Naive thymus-derived CD4-positive, alpha-beta T cell (primary cell): ENCODE data around the gene RNF167. TPM values are rescaled to one million over a fixed set of nuclear protein-coding genes. Genes with fewer than 3 reads are reported as not detected.

Experiments used
- ATAC-seq: fragments of 150-1000 bp; cut with Tn5 transposase; 2 replicates; pipeline ENCODE4 v1.10.0; 2021; ENCODE audit warnings: mild to moderate bottlenecking, moderate library complexity
- CTCF ChIA-PET: fragments of 350-600 bp; sonication (Branson Sonifier 250); formaldehyde crosslinking; loops from one replicate; lab custom pipeline; 2021; ENCODE audit warnings: antibody characterized with exemption; lab: Charles Lee
- POLR2A ChIA-PET: fragments of 350-600 bp; sonication (Branson Sonifier 250); formaldehyde crosslinking; loops from one replicate; lab custom pipeline; 2021; ENCODE audit warnings: antibody characterized with exemption, inconsistent platforms; lab: Charles Lee
- DNase-seq, 9 donors: peaks; one replicate each; pipeline versions ENCODE4 v3.0.0 to v3.0.0-alpha.2; 2020 to 2022; ENCODE audit warnings: mixed read lengths in 1 of 9
- H3K27ac ChIP-seq: one replicate; pipeline ENCODE4 v1.7.0; 2013; ENCODE audit warnings: mild to moderate bottlenecking, low read depth, low read length, moderate library complexity
- H3K27me3 ChIP-seq, 2 donors: one replicate each; pipeline ENCODE4 v1.7.0; 2013; ENCODE audit warnings: low read length in 2 of 2, mild to moderate bottlenecking in 2 of 2, moderate library complexity in 2 of 2; ENCODE audit not compliant: control insufficient read depth in 2 of 2, insufficient read depth in 2 of 2
- H3K36me3 ChIP-seq, 3 experiments: 1 replicate in 2 of 3; 2 replicates in 1 of 3; pipeline ENCODE4 v1.7.0; 2013; ENCODE audit warnings: low read length in 3 of 3, mild to moderate bottlenecking in 3 of 3, moderate library complexity in 1 of 3; ENCODE audit not compliant: insufficient read depth in 3 of 3, control insufficient read depth in 2 of 3
- H3K4me1 ChIP-seq, 2 donors: one replicate each; pipeline ENCODE4 v1.7.0; 2013; ENCODE audit warnings: low read length in 2 of 2, mild to moderate bottlenecking in 2 of 2, moderate library complexity in 1 of 2; ENCODE audit not compliant: control insufficient read depth in 2 of 2, insufficient read depth in 2 of 2
- H3K4me3 ChIP-seq: 2 replicates; pipeline ENCODE4 v1.7.0; 2013; ENCODE audit warnings: mild to moderate bottlenecking, low read length
- H3K9me3 ChIP-seq, 3 experiments: 1 replicate in 2 of 3; 2 replicates in 1 of 3; pipeline ENCODE4 v1.7.0; 2013; ENCODE audit warnings: low read length in 3 of 3; ENCODE audit not compliant: control insufficient read depth in 2 of 3
- H3K27ac Mint-ChIP-seq, 9 donors: one replicate each; pipeline ENCODE4 v1.8.0; 2020 to 2022; ENCODE audit warnings: mixed read lengths in 9 of 9, mild to moderate bottlenecking in 8 of 9, moderate library complexity in 5 of 9, inconsistent platforms in 2 of 9
- H3K27me3 Mint-ChIP-seq, 5 donors: one replicate each; pipeline ENCODE4 v1.8.0; 2021 to 2022; ENCODE audit warnings: mixed read lengths in 5 of 5, mild to moderate bottlenecking in 1 of 5
- H3K36me3 Mint-ChIP-seq, 5 donors: one replicate each; pipeline ENCODE4 v1.8.0; 2020 to 2022; ENCODE audit warnings: mixed read lengths in 5 of 5, mild to moderate bottlenecking in 3 of 5, inconsistent platforms in 1 of 5
- H3K4me1 Mint-ChIP-seq, 7 donors: one replicate each; pipeline ENCODE4 v1.8.0; 2020 to 2022; ENCODE audit warnings: mixed read lengths in 7 of 7, mild to moderate bottlenecking in 3 of 7, inconsistent platforms in 1 of 7
- H3K4me3 Mint-ChIP-seq, 10 donors: one replicate each; pipeline ENCODE4 v1.8.0; 2020 to 2022; ENCODE audit warnings: mild to moderate bottlenecking in 10 of 10, mixed read lengths in 10 of 10, moderate library complexity in 6 of 10, inconsistent platforms in 2 of 10
- H3K9me3 Mint-ChIP-seq, 11 donors: one replicate each; pipeline ENCODE4 v1.8.0; 2020 to 2022; ENCODE audit warnings: mixed read lengths in 11 of 11, mild to moderate bottlenecking in 4 of 11, inconsistent platforms in 1 of 11, moderate library complexity in 1 of 11
- intact Hi-C, 2 donors: fragments of 100-400 bp; cut with micrococcal nuclease; formaldehyde crosslinking; loops; one replicate each; pipeline ENCODE4 v1.15.1; 2023
- polyA plus RNA-seq, 2 donors: library from polyadenylated mRNA; unstranded; fragments of 300-500 nt; fragmentation: Illumina TruSeq; gene quantifications; one replicate each; pipeline ENCODE4 v1.2.3, GENCODE V29; 2021
- total RNA-seq, 6 experiments: library from RNA in 5 of 6; stranded (reverse) in 5 of 6; gene quantifications; 1 replicate in 5 of 6; 2 replicates in 1 of 6; pipeline ENCODE4 v1.2.3 and lab custom pipeline; 2021 to 2026

RNF167 gene
- total and polyA plus RNA-seq, 7 experiments from 2014 or later = 25.3 to 248 (median 103) TPM

DNA sequence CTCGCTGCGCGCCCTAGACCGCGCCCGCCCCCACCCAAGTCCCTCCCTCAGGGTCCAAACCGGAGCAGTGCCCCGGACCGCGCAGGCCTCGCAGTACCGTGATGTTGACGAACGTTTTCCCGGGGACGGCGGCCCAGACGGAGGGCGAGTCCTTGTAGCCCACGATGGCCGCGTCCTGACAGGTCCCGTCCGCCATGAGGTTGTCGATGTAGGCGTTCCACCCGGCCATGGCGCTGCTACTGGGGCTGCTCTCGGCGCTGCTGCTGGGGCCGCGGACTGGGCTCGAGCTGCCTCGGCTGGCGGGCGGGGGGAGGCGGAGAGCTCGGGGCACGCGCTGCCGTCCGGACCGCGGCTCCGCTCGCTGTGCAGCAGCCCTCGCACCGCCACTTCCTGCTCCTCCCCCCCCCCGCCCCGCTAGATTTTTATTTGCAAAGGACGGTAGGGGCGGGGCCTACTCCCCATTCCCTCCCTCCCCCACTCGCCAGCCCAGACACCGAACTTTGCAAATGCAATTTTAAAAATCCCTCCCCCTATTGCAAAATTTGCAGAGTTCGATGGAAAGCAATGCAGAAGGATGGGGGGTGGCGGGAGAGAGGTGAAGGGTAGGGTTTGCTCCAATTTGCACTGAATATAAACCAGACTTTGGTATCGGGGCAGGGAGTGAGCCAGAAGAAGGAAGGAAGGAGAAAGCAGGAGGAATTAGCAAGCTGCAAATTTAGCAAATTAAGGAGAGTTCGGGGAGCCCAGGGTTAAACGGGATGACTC is 8.3 kb downstream of the RNF167 start, which contains the start of gene PFN1:
PFN1 (minus strand) TSS at position 365 of the 765 bp plus-strand sequence; CDS start at position 229, 136 bp downstream.
- ATAC-seq (peak; percentile 77), DNase-seq (peak; percentile 64 to 93 (median 90))
- intact Hi-C loops = loop anchor here (1.0 to 10.0 kb wide), 12 partner anchors 8 to 1706 kb away; partner anchors contain the start of genes INCA1 (in 2 of the 2), KIF1C (in 2 of the 2), NUP88 (in 2 of the 2) and RNF167 (in 2 of the 2)
- Mint-ChIP-seq H3K27me3 (peaks cover 0 to 2% (median 0%) of the 10 kb centered on the region in 5 donors), H3K4me3 (peak within 1 kb of the TSS; percentile 92 to 100 (median 98)), H3K9me3 (peaks cover 0 to 5% (median 0%) of the 10 kb centered on the region in 11 donors), H3K27ac (peak within 1 kb of the TSS; percentile 92 to 100 (median 96)), H3K4me1 (peaks cover 40 to 51% (median 48%) of the 10 kb centered on the region in 7 donors), H3K36me3 (peaks cover 5 to 38% (median 18%) of the 10 kb centered on the region in 5 donors)
- H3K9me3 ChIP-seq = no peaks in the 10 kb centered on the region
- H3K4me3 ChIP-seq = peak within 1 kb of the TSS; percentile 98
- ChIA-PET CTCF (interaction anchor here (0.6 to 2.3 kb wide), 5 partner anchors 9 to 803 kb away, joined by 3 to 12 read pairs (median 4); partner anchors contain the start of genes RNF167, SLC25A11 and SPAG7), POLR2A (interaction anchor here (0.6 to 13.0 kb wide), 22 partner anchors 9 to 805 kb away, joined by 3 to 278 read pairs (median 5); partner anchors contain the start of genes C17orf107, CAMTA2, INCA1 and KIF1C)
- no peaks in the 10 kb centered on the region for H3K27me3 ChIP-seq
- H3K36me3 ChIP-seq = peaks cover 6 to 34% (median 16%) of the 10 kb centered on the region in 3 experiments
- H3K4me1 ChIP-seq = peaks cover 33 to 40% of the 10 kb centered on the region in 2 donors
- peak within 1 kb of the TSS; percentile 89 for H3K27ac ChIP-seq

DNA sequence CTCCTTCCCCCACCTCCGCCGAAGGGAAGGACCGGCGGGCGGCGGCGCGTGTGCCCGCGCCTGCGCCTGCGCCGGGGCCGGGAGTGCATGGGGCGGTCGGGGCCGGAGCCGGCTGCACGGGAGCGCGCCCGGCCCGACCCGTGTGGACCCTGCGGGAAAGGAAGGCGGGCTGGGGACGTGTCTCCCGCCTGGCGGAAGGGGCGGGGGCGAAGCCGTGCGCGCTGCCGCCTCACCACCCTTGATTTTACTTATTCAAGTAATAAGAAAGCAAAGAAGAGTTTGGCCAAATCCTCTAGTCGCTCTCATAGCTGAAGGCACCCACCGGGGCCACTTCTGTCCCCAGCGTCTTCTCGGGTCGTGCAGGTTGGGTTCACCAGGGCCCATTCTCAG is 8.9 kb downstream of the RNF167 start:
- peaks cover 5 to 31% (median 16%) of the 10 kb centered on the region in 3 experiments for H3K36me3 ChIP-seq
- POLR2A ChIA-PET = interaction anchor here (0.6 to 13.0 kb wide), 17 partner anchors 10 to 805 kb away, joined by 3 to 278 read pairs (median 6); partner anchors contain the start of genes C17orf107, CAMTA2, RNF167 and SLC25A11
- H3K27me3 Mint-ChIP-seq = peaks cover 0 to 2% (median 0%) of the 10 kb centered on the region in 5 donors

DNA sequence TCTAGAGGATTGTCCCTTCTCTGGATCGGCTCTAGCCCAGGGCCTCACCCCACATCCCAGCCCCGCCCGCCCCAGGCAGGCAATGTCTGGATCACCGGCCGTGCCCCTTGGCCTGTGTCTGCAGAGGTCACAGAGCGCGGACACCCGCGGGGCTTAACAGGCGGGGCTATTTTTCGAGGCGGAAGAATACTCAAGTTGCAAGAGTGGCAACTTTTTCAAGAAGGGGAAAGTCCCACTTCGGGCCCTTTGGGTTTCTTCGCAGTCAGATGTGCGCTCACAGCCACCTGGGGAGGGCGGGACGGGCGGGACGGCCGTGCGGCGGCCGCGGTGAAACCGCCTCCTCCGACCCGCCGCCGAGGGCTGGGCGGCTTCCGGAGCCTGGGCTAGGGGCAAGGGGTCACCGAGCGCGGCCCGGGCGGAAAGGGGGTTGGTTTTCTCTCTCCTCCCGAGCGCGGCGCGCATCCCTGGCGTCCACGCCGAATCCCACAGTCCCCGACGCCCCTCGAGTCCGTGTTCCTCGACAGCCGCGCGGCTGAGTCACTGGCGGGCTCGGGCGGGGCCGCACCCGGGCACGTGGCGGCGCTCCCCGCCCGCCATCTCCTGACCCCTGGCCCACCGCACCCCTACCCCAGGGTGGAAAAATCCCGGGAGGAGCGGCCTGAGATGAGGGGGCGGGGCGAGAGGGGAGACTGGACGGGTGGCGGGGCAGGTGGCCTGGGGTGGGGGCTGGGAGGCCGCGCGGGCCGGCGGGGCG is 9.4 kb downstream of the RNF167 start:
- peaks cover 31 to 45% (median 38%) of the 10 kb centered on the region in 7 donors for H3K4me1 Mint-ChIP-seq
- Histone ChIP-seq H3K36me3 (peaks cover 5 to 31% (median 16%) of the 10 kb centered on the region in 3 experiments), H3K4me3 (peak overlapping the region; percentile 98), H3K9me3 (no peaks in the 10 kb centered on the region), H3K27me3 (no peaks in the 10 kb centered on the region), H3K4me1 (peaks cover 21 to 29% of the 10 kb centered on the region in 2 donors), H3K27ac (peak overlapping the region; percentile 89)
- peaks cover 0 to 2% (median 0%) of the 10 kb centered on the region in 5 donors for H3K27me3 Mint-ChIP-seq
- H3K4me3 Mint-ChIP-seq = peak overlapping the region; percentile 83 to 100 (median 96)
- intact Hi-C loops = loop anchor here (1.0 to 10.0 kb wide), 11 partner anchors 18 to 1705 kb away; partner anchors contain the start of genes INCA1 (in 2 of the 2), KIF1C (in 2 of the 2), NUP88 (in 2 of the 2) and ZNF594 (in 2 of the 2)
- peaks cover 5 to 31% (median 18%) of the 10 kb centered on the region in 5 donors for H3K36me3 Mint-ChIP-seq
- POLR2A ChIA-PET = interaction anchor here (0.6 to 13.0 kb wide), 13 partner anchors 11 to 241 kb away, joined by 3 to 278 read pairs (median 7); partner anchors contain the start of genes C17orf107, CAMTA2, RNF167 and SLC25A11
- H3K27ac Mint-ChIP-seq = peak overlapping the region; percentile 83 to 98 (median 88)
- peaks cover 0 to 5% (median 0%) of the 10 kb centered on the region in 11 donors for H3K9me3 Mint-ChIP-seq
- peak; percentile 59 to 82 (median 79) for DNase-seq
- peak; percentile 62 for ATAC-seq
- CTCF ChIA-PET = interaction anchor here (0.6 to 2.3 kb wide), 4 partner anchors 10 to 100 kb away, joined by 3 to 12 read pairs (median 4); partner anchors contain the start of genes RNF167, SLC25A11 and SPAG7

More for the DNA sequence above, 8.9 kb downstream of the RNF167 start:
- intact Hi-C loops = loop anchor here (1.0 to 10.0 kb wide), 13 partner anchors 9 to 1706 kb away; partner anchors contain the start of genes ARRB2 (in 2 of the 2), INCA1 (in 2 of the 2), KIF1C (in 2 of the 2) and NUP88 (in 2 of the 2)
- peaks cover 5 to 36% (median 18%) of the 10 kb centered on the region in 5 donors for H3K36me3 Mint-ChIP-seq
- peak overlapping the region; percentile 92 to 100 (median 98) for H3K4me3 Mint-ChIP-seq
- ATAC-seq (peak; percentile 58), DNase-seq (peak in 7 of 9 donors; percentile 69 to 84 (median 79))
- peaks cover 37 to 50% (median 43%) of the 10 kb centered on the region in 7 donors for H3K4me1 Mint-ChIP-seq
- H3K27ac Mint-ChIP-seq = peak overlapping the region; percentile 83 to 100 (median 96)
- Histone ChIP-seq H3K4me3 (peak overlapping the region; percentile 98), H3K27ac (peak overlapping the region; percentile 89), H3K4me1 (peaks cover 27 to 35% of the 10 kb centered on the region in 2 donors), H3K27me3 (no peaks in the 10 kb centered on the region), H3K9me3 (no peaks in the 10 kb centered on the region)
- H3K9me3 Mint-ChIP-seq = peaks cover 0 to 5% (median 0%) of the 10 kb centered on the region in 11 donors
- CTCF ChIA-PET = interaction anchor here (0.6 to 2.3 kb wide), 5 partner anchors 9 to 804 kb away, joined by 3 to 12 read pairs (median 4); partner anchors contain the start of genes RNF167, SLC25A11 and SPAG7

DNA sequence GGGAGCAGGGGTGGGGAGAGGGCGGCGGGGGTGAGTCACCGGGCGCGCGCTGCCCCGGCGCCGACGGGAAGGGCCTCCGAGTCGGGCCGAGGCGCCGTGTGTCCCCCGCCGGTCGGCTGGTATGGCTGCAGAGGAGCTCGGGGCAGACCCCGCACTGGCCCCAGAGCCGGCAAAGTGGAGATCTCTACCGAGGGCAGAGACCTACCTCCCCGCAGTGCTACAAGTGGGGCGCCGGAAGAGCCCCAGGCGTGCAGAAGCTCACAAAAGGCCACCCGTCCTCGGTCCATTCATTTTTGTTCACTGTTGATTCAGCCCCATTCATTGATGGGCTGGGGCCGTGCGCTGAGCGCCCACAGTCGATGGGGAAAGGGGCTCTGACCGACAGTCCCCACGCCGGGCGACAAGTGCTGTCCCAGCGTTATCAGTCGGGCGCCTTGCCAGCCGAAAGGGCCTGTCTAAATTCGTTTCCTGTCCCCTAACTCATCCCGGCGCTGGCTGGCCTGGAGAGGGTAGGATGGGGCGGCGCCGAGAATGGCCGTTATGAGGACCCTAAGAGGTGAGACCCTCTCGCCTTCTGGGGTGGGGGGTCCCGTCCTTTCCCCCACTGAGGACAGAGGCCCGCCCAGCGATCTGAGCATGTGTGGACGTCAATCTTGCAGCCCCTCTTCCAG is 10.1 kb downstream of the RNF167 start:
- intact Hi-C loops = no loop called here

DNA sequence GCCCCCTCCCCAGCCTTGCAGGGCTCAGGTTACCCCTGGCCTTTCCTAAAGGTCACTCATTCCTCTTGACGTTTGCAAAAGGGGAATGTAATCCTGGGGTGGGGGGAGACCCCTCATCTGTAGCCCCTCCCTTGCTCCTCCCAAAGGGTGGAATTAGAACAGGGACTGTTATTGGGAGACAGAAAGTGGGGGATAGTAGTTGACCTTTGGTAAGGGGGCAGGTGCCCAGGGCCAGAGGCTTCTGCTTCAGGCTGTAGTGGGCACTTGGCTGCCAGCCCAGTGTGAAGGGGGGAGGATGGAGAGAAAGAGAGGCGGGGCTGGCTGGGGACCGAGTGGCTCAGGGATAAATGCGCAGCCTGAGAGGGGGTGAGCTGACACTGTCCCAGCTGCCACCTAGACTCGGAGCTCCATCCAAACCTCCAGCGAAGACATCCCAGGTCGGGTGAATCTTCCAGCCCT is 10.7 kb downstream of the RNF167 start, which contains the start of gene ENO3:
ENO3 (plus strand) TSS at position 374 of the 459 bp plus-strand sequence. CDS start 711 bp downstream, outside the sequence.
- ChIA-PET POLR2A (interaction anchor here (0.6 to 13.0 kb wide), 7 partner anchors 9 to 77 kb away, joined by 3 to 278 read pairs (median 4); partner anchors contain the start of genes RNF167, SLC25A11 and SPAG7), CTCF (interaction anchor here (1.6 to 2.3 kb wide), 2 partner anchors 11 to 16 kb away, joined by 5 to 6 read pairs; partner anchors contain the start of gene SPAG7)
- peak within 1 kb of the TSS; percentile 43 for H3K4me3 ChIP-seq
- H3K36me3 Mint-ChIP-seq = peaks cover 5 to 18% (median 11%) of the 10 kb centered on the region in 5 donors
- peak within 1 kb of the TSS; percentile 74 to 100 (median 85) for H3K4me3 Mint-ChIP-seq
- no peak for ATAC-seq
- H3K27ac ChIP-seq = peak within 1 kb of the TSS; percentile 89
- H3K4me1 Mint-ChIP-seq = peaks cover 18 to 32% (median 26%) of the 10 kb centered on the region in 7 donors
- H3K27ac Mint-ChIP-seq = peak within 1 kb of the TSS; percentile 70 to 93 (median 79)
- no peaks in the 10 kb centered on the region for H3K27me3 Mint-ChIP-seq
- intact Hi-C loops = no loop called here
- H3K27me3 ChIP-seq = no peaks in the 10 kb centered on the region
- H3K9me3 Mint-ChIP-seq = peaks cover 0 to 5% (median 0%) of the 10 kb centered on the region in 11 donors
- H3K4me1 ChIP-seq = peaks cover 9 to 16% of the 10 kb centered on the region in 2 donors
- no peaks in the 10 kb centered on the region for H3K9me3 ChIP-seq
- peaks cover 0 to 18% (median 9%) of the 10 kb centered on the region in 3 experiments for H3K36me3 ChIP-seq
- no peak for DNase-seq

More for the DNA sequence above, 10.1 kb downstream of the RNF167 start:
- H3K4me3 Mint-ChIP-seq = peak overlapping the region; percentile 74 to 100 (median 85)
- H3K9me3 Mint-ChIP-seq = peaks cover 0 to 5% (median 0%) of the 10 kb centered on the region in 11 donors
- H3K27ac Mint-ChIP-seq = peak overlapping the region; percentile 70 to 93 (median 79)
- Histone ChIP-seq H3K4me1 (peaks cover 14 to 22% of the 10 kb centered on the region in 2 donors), H3K4me3 (peak overlapping the region; percentile 43), H3K27me3 (no peaks in the 10 kb centered on the region), H3K36me3 (peaks cover 4 to 24% (median 12%) of the 10 kb centered on the region in 3 experiments), H3K27ac (peak overlapping the region; percentile 89), H3K9me3 (no peaks in the 10 kb centered on the region)
- H3K4me1 Mint-ChIP-seq = peaks cover 24 to 37% (median 31%) of the 10 kb centered on the region in 7 donors
- ChIA-PET POLR2A (interaction anchor here (0.7 to 13.0 kb wide), 6 partner anchors 9 to 78 kb away, joined by 3 to 278 read pairs (median 4); partner anchors contain the start of genes RNF167, SLC25A11 and SPAG7), CTCF (interaction anchor here (0.6 to 2.3 kb wide), 2 partner anchors 12 to 99 kb away, joined by 3 to 5 read pairs; no protein-coding TSS in a partner anchor)
- DNase-seq (peak in 3 of 9 donors; percentile 25 to 33 (median 31)), ATAC-seq (peak; percentile 10)
- H3K36me3 Mint-ChIP-seq = peaks cover 5 to 24% (median 16%) of the 10 kb centered on the region in 5 donors
- peaks cover 0 to 2% (median 0%) of the 10 kb centered on the region in 5 donors for H3K27me3 Mint-ChIP-seq
